Epithelial cell of proximal tubule (primary cell): Measurements from ENCODE around the gene PDYN. TPM values are rescaled to one million over a fixed set of nuclear protein-coding genes. Genes with fewer than 3 reads are reported as not detected.

ENCODE experiments used
- DNase-seq: peaks from one replicate; pipeline ENCODE4 v3.0.0-alpha.2; 2011; ENCODE audit warnings: low read depth
- H3K4me3 ChIP-seq: 2 replicates; pipeline ENCODE4 v1.5.1; 2011; ENCODE audit warnings: low read depth, mild to moderate bottlenecking, low read length
- CTCF ChIP-seq: conservative IDR thresholded peaks from 2 replicates; pipeline ENCODE4 v1.5.1; 2012; ENCODE audit warnings: low read depth, mild to moderate bottlenecking, low read length
- total RNA-seq: library from RNA; depleted of rRNA; stranded (reverse); fragments of >200 nt; gene quantifications from 2 replicates; pipeline ENCODE4 v1.2.3, GENCODE V29; 2015

The PDYN gene
- total RNA-seq, 1 donor from 2014 or later, result not detected

DNA sequence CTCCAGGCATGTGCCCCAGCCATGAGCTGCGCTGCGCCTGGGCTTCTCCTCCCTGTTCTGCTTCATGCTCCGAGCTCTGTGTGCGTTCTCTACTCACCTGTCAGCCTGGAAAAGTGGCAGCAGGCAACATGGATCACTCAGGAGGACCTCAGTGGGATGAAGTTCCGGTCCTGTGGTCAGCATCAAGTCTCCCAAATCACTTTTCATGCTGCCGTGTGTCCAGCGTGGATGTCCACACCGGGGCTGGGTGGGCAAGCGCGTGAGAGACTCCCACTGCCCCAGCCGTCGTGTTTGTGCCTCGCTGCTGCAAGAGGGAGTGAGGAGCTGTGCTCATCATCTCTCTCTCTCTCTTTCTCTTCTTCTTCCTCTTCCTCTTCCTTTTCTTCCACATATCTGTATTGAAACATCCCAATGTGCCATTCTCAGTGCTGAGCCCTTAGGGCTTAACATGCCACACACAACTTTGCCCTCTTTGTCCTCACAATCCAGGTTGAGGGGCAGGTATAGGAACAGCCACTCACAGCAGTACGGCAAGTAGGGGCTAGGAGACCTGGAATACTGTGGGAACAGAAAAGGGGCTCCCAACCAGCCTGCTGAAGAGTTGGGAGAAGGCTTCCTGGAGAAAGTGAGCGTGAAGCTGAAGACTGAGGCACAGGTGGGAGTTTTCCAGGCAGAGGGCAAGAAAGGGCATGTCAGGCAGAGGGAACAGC lies 3.8 kb upstream of the PDYN start:
- DNase-seq, result no peak
- no peak overlapping the region for H3K4me3 ChIP-seq
- no peak for TF ChIP-seq CTCF

DNA sequence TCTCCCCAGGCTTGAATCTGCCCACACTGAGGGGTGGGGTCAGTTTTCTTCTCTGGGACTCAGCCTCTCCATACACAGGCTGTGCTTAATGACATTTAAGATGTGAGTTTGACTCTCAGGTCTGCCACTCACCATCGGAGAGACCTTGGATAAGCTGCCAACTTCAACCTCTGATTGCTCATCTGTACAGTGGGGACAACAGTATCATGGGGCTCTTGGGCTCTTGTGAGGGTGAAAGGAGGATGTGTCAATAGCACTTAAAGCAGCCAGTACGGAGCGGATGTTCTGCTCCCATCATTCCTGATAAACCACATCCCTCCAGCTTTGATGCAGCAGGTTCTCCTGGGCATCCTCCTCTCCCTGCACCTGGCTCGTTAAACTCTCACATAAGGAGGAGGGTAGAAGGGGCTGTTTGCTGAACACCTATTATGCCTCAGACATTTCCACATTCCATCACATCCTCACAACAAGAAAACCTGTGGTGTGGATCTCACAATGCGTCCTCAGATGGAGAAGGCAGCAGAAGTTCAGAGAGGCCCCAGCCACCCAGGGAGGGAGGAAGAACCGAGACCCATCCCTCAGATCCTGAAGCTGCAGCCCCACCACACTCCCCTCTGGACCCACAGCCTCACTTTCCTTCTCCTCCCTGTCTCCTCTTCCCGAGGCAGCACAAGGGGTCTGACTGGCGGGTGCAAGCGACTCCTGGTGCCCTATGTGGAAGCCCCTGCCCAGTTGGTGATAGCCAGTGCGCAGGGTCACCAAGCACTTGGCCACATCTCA lies 1.9 kb upstream of the PDYN start:
- no peak for TF ChIP-seq CTCF
- DNase-seq, result no peak
- H3K4me3 ChIP-seq, result no peak overlapping the region

GRCh38 chr20:1994627-1995026 lies 769 bp upstream of the PDYN start:
- H3K4me3 ChIP-seq, result no peak overlapping the region
- no peak for DNase-seq
- no peak for TF ChIP-seq CTCF

DNA sequence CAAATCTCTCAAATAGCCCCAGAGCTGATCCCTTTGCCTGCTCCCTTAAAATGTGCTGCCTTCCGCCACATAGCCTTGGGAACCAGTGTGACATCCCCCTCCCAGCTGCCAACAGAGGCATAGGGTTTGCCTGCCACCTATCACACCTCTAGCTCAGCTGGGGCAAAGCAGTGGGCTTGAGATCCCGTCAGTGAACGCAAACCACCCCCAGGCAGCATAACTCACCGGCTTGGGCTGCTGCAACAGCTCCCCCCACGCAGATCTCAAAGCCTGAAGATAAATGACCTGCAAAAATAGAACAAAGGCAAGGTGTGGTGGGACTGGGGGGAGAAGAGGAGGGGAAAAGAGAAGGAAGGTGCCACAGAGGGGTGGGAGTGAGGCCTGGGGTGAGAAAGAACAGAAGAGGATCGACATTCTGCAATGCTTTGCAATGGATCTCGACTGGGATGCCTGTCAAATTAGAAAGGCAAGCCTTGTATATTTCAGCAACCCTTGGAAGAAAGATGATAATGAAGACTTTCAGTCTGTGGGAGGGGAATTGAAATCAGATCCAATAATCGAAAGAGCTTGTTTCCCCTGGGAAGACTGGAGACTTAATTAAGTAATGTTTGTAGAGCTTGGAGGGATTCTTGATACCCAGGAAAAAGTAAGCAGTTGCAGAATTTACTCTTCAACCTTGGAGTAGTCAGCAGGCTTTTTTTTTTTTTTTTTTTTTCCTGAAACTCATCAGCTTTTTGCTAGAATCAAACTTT lies 1.3 kb downstream of the PDYN start:
- TF ChIP-seq CTCF, result no peak
- DNase-seq, result no peak
- no peak overlapping the region for H3K4me3 ChIP-seq

DNA sequence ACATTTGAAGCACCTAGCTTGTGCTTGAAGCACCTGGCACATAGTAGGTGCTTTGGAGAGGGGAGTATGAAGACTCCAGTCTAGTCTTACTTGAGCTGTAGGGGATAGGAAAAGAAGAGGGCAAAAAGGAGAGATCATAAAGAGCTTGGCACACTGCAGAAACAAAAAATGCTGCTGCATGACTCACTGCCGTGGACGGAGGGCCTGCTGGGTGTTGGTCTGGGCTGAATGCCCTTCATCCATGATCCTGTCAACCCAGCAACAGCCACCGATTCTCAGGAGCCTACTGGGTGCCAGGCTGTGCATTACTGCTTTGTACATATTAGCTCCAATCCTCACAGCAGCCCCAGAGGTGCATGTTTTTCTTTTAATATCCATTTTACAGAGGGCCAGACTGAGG lies 6.0 kb downstream of the PDYN start:
- no peak for DNase-seq
- TF ChIP-seq CTCF, result no peak
- H3K4me3 ChIP-seq, result no peak overlapping the region

GRCh38 chr20:1983301-1983700 lies 10.6 kb downstream of the PDYN start:
- no peak for DNase-seq
- no peak overlapping the region for H3K4me3 ChIP-seq
- TF ChIP-seq CTCF, result no peak
